Ovary (tissue), 9 donors: ENCODE measurements around the gene CDC25B. TPM values are rescaled to one million over a fixed set of nuclear protein-coding genes. Genes with fewer than 3 reads are reported as not detected.
A peak's percentile ranks its signal among the peaks of the same experiment; 100 is the strongest.

Experiments
- DNase-seq, 5 donors: peaks; one replicate each; pipeline ENCODE4 v3.0.0-alpha.2; 2019 to 2020
- H3K27ac ChIP-seq, 2 donors: fragments of 200-600 bp; one replicate each; pipeline versions ENCODE4 v1.5.1 to v1.8.0; 2019 to 2022
- H3K27me3 ChIP-seq: fragments of 200-600 bp; one replicate; pipeline ENCODE4 v1.8.0; 2022
- H3K36me3 ChIP-seq: fragments of 200-600 bp; sonication (generic); one replicate; pipeline ENCODE4 v1.5.1; 2019
- H3K4me1 ChIP-seq: one replicate; pipeline ENCODE4 v1.8.1; 2013; ENCODE audit warnings: mild to moderate bottlenecking, moderate library complexity; ENCODE audit not compliant: insufficient read depth
- H3K4me3 ChIP-seq: fragments of 200-600 bp; sonication (generic); one replicate; pipeline ENCODE4 v1.5.1; 2017
- H3K9me3 ChIP-seq, 2 donors: fragments of 200-600 bp in 1 of 2; sonication (generic) in 1 of 2; one replicate each; pipeline versions ENCODE4 v1.5.1 to v1.8.1; 2013 to 2019; ENCODE audit warnings: mild to moderate bottlenecking in 1 of 2, moderate library complexity in 1 of 2
- EP300 ChIP-seq: sonication (generic); formaldehyde crosslinking; IDR thresholded peaks from one replicate; pipeline ENCODE4 v1.6.1; 2017; ENCODE audit warnings: antibody characterized with exemption
- POLR2A ChIP-seq: fragments of 450-650 bp; IDR thresholded peaks from one replicate; pipeline ENCODE4 v1.6.1; 2017; ENCODE audit warnings: antibody characterized with exemption, mild to moderate bottlenecking, moderate library complexity
- WGBS, 3 donors: extraction: QIAGEN DNeasy Blood & Tissue Kit in 1 of 3; methylation state at CpG; one replicate each; pipeline versions ENCODE4 v1.1.5 to v1.1.7; 2013 to 2017; 5-methylcytosine and 5-hydroxymethylcytosine counted together
- intact Hi-C, 4 donors: fragments of 100-400 bp; cut with DNase I; formaldehyde crosslinking; loops; one replicate each; pipeline versions ENCODE4 v1.11.0 to v1.15.1; 2022 to 2023
- polyA plus RNA-seq, 2 donors: library from polyadenylated mRNA; stranded (reverse); fragments of 200-250 nt in 1 of 2; fragments of 350-450 nt in 1 of 2; fragmentation: Illumina TruSeq in 1 of 2; extraction: RNeasy Lipid Tissue Mini Kit (QIAGEN cat#74804) in 1 of 2; gene quantifications; one replicate each; pipeline ENCODE4 v1.2.3, GENCODE V29; 2013 to 2014
- total RNA-seq, 7 donors: library from RNA; depleted of rRNA in 2 of 7; stranded (reverse); fragments of >200 nt in 2 of 7; fragmentation: NEBNext Ultra II Directional in 3 of 7; extraction: Animal tissue kit (Norgen Biotek cat#: 25700) in 3 of 7; gene quantifications; one replicate each; pipeline versions ENCODE4 v1.1.0 to v1.2.4, GENCODE V29; 2016 to 2023
- TF ChIP-seq, protein P1 (sequence below), 3 donors: fragments of 450-650 bp in 2 of 3; fragments of 200-600 bp in 1 of 3; IDR thresholded peaks; one replicate each; pipeline versions ENCODE4 v1.5.1 to v1.8.0; 2016 to 2022; ENCODE audit warnings: antibody characterized with exemption in 3 of 3, mild to moderate bottlenecking in 1 of 3
- donor health status: DM: no; HTN: no; CAD: no; lungs with moderate emphysema.
- donor health status: DM: no; HTN: no; CAD: no.
- donor health status: Bipolar disorder and iron deficiency.
- donor health status: DM: yes; HTN: yes; CAD: no.
- donor health status: DM: no; HTN: no; CAD: no.
- donor health status: DM: yes; HTN: yes; CAD: no.

Gene CDC25B
- total and polyA plus RNA-seq, 9 donors: 17.9 to 47.8 (median 33.0) TPM

- no peak overlapping the region for H3K4me3 ChIP-seq
- no peak for DNase-seq
- intact Hi-C loops: loop anchor here in 1 of 4 donors (2.0 kb wide), 1 partner anchor 35 kb away; no protein-coding TSS in a partner anchor
- no peaks in the 10 kb centered on the region for H3K36me3 ChIP-seq
- no peaks in the 10 kb centered on the region for H3K9me3 ChIP-seq
- no peak for TF ChIP-seq POLR2A
- TF ChIP-seq EP300: no peak
- TF ChIP-seq, protein P1, sequence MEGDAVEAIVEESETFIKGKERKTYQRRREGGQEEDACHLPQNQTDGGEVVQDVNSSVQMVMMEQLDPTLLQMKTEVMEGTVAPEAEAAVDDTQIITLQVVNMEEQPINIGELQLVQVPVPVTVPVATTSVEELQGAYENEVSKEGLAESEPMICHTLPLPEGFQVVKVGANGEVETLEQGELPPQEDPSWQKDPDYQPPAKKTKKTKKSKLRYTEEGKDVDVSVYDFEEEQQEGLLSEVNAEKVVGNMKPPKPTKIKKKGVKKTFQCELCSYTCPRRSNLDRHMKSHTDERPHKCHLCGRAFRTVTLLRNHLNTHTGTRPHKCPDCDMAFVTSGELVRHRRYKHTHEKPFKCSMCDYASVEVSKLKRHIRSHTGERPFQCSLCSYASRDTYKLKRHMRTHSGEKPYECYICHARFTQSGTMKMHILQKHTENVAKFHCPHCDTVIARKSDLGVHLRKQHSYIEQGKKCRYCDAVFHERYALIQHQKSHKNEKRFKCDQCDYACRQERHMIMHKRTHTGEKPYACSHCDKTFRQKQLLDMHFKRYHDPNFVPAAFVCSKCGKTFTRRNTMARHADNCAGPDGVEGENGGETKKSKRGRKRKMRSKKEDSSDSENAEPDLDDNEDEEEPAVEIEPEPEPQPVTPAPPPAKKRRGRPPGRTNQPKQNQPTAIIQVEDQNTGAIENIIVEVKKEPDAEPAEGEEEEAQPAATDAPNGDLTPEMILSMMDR (IDR thresholded peaks at IDR 0.05): no peak
- H3K27ac ChIP-seq: no peak overlapping the region
- WGBS, 3 donors: 45 to 57% (median 57%) methylated on average over 10 of the region's 10 CpGs
- no peaks in the 10 kb centered on the region for H3K27me3 ChIP-seq
- peaks cover 16% of the 10 kb centered on the region for H3K4me1 ChIP-seq
Measured at GRCh38 chr20:3783511-3784195, 12.5 kb upstream of the CDC25B start.

DNA sequence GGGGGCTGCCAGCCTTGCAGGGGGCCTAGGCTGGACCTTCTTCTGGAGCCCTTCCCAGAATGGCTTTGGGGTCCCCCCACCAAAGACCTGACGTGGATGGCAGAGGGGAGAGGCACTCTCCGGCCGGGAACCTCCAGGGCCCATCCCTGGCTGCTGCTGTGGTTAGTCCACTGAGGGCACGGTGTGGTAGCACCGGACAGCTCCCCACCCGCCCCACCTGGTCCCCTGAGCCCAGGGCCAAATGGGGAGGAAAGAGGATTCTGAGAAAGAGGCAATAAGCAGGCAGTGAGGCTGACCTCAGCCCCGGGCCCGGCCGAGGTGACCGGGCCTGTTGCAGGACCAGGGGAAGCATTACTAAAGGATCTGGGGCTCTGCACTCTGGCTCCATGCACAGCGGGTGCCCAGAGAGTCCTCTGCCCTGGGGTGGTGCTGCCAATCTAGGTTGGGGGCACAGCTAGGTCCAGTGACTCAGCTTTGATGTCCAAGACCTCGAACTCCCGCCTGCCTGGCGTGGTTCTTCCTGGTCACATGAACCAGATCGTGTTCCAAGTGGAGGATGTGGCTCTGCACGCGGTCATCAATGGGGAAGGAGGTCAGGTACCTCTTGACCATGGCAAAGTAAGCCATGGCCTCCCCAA lies 11.8 kb upstream of the CDC25B start:
- WGBS, 3 donors: 59 to 67% (median 67%) methylated on average over 13 to 17 of the region's 17 CpGs
- H3K9me3 ChIP-seq: no peaks in the 10 kb centered on the region
- H3K4me1 ChIP-seq: peaks cover 16% of the 10 kb centered on the region
- intact Hi-C loops: loop anchor here in 1 of 4 donors (2.0 kb wide), 1 partner anchor 34 kb away; no protein-coding TSS in a partner anchor
- no peaks in the 10 kb centered on the region for H3K27me3 ChIP-seq
- H3K36me3 ChIP-seq: no peaks in the 10 kb centered on the region
- peak overlapping the region; percentile 6 for H3K4me3 ChIP-seq
- DNase-seq: no peak
- H3K27ac ChIP-seq: no peak overlapping the region
- no peak for TF ChIP-seq POLR2A
- no peak for TF ChIP-seq EP300

- no peaks in the 10 kb centered on the region for H3K27me3 ChIP-seq
- H3K9me3 ChIP-seq: no peaks in the 10 kb centered on the region
- TF ChIP-seq, protein P1 (IDR thresholded peaks at IDR 0.05): no peak
- TF ChIP-seq POLR2A (no peak), EP300 (no peak)
- no peak for DNase-seq
- no peak overlapping the region for H3K27ac ChIP-seq
- peaks cover 16% of the 10 kb centered on the region for H3K4me1 ChIP-seq
- H3K36me3 ChIP-seq: no peaks in the 10 kb centered on the region
- 53 to 72% (median 70%) methylated on average over 6 of the region's 6 CpGs for WGBS, 3 donors
- H3K4me3 ChIP-seq: peak overlapping the region; percentile 6
- intact Hi-C loops: loop anchor here in 2 of 4 donors (2.0 to 5.0 kb wide), 2 partner anchors 34 to 72 kb away; no protein-coding TSS in a partner anchor
Measured at GRCh38 chr20:3784863-3785239, 11.3 kb upstream of the CDC25B start.

GRCh38 chr20:3785240-3786125 lies 10.6 kb upstream of the CDC25B start:
- intact Hi-C loops: loop anchor here (2.0 to 5.0 kb wide), 3 partner anchors 33 to 72 kb away; partner anchors contain the start of gene AP5S1 (in 2 of the 4)
- H3K4me3 ChIP-seq: peak overlapping the region; percentile 69

More at GRCh38 chr20:3785240-3786125, 10.6 kb upstream of the CDC25B start:
- peak overlapping the region; percentile 69 to 71 for H3K27ac ChIP-seq
- peaks cover 16% of the 10 kb centered on the region for H3K4me1 ChIP-seq
- no peaks in the 10 kb centered on the region for H3K36me3 ChIP-seq
- DNase-seq: peak in 1 of 5 donors; percentile 49
- WGBS, 3 donors: 5 to 25% (median 9%) methylated on average over 42 to 79 of the region's 79 CpGs
- no peaks in the 10 kb centered on the region for H3K27me3 ChIP-seq
- no peaks in the 10 kb centered on the region for H3K9me3 ChIP-seq
- TF ChIP-seq, protein P1 (IDR thresholded peaks at IDR 0.05): no peak
- TF ChIP-seq EP300 (no peak), POLR2A (no peak)
